GM19238 (cell line): ENCODE measurements around the gene EIF4B.
"Not testable (repeated sequence)": the region's sequence is repeated elsewhere in the genome, so short reads cannot be mapped to it uniquely, and the experiment has no call there.

ENCODE experiments used
- DNase-seq: peaks from one replicate; pipeline ENCODE4 v3.0.0; 2011; ENCODE audit warnings: low spot score; ENCODE audit not compliant: insufficient read length

The EIF4B gene

GRCh38 chr12:53005986-53006809 is at the start of gene EIF4B:
Gene EIF4B (plus strand): TSS chr12:53006456. CDS start chr12:53006484, 28 bp downstream.
- DNase-seq, result peak; percentile 94

- no peak for DNase-seq
Observed at GRCh38 chr12:52956987-52957386, 49.3 kb upstream of the EIF4B start.

GRCh38 chr12:52964556-52965336 is 41.5 kb upstream of the EIF4B start:
- DNase-seq, result no peak

- no peak for DNase-seq
Observed at GRCh38 chr12:52965337-52965731, 40.9 kb upstream of the EIF4B start.

- no peak for DNase-seq
Observed at GRCh38 chr12:52969166-52969795, 37.0 kb upstream of the EIF4B start.

- no peak for DNase-seq
Observed at GRCh38 chr12:52969828-52970569, 36.3 kb upstream of the EIF4B start.

- DNase-seq, result no peak
Observed at GRCh38 chr12:52971679-52972329, 34.5 kb upstream of the EIF4B start.

GRCh38 chr12:52975204-52975603 is 31.1 kb upstream of the EIF4B start:
- DNase-seq, result no peak

- no peak for DNase-seq
Observed at GRCh38 chr12:52975820-52976573, 30.3 kb upstream of the EIF4B start.

GRCh38 chr12:52976574-52977071 is 29.6 kb upstream of the EIF4B start:
- DNase-seq, result no peak

- no peak for DNase-seq
Observed at GRCh38 chr12:52977170-52977569, 29.1 kb upstream of the EIF4B start.

- DNase-seq, result no peak
Observed at GRCh38 chr12:52980096-52980649, 26.1 kb upstream of the EIF4B start.

- peak; percentile 70 for DNase-seq
Observed at GRCh38 chr12:52980650-52981423, 25.4 kb upstream of the EIF4B start.

- DNase-seq, result no peak
Observed at GRCh38 chr12:52984136-52984535, 22.1 kb upstream of the EIF4B start.

- no peak for DNase-seq
Observed at GRCh38 chr12:52988898-52989297, 17.4 kb upstream of the EIF4B start.

GRCh38 chr12:52990206-52990605 is 16.1 kb upstream of the EIF4B start:
- no peak for DNase-seq

- DNase-seq, result not testable (repeated sequence)
Observed at GRCh38 chr12:52992240-52992639, 14.0 kb upstream of the EIF4B start.

- DNase-seq, result no peak
Observed at GRCh38 chr12:52992699-52993557, 13.3 kb upstream of the EIF4B start.
